ENCODE data around the gene PRKG1. TPM values are rescaled to one million over a fixed set of nuclear protein-coding genes. Genes with fewer than 3 reads are reported as not detected.

Gene PRKG1
- total and polyA plus RNA-seq, 2 experiments from 2014 or later, result 18.2 to 21.1 TPM

DNA sequence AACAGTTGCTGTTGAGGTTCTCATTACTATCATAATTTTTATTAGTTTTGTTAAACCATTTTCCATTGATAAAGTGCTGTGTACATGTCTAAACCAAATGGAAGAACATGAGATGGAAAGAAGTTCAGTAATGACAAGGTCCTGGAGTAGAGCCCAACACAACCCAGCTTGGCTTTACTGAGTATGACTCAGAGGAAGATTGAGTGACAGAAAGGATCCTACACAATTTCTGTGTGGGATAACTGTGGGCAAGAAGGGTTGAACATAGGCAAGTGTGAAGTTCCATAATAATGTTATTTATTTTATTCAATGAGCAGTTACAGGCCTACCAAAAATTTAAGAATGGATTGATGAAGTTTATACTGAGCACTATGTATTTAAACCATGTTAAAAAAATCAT, 15.9 kb downstream of the PRKG1 start:
- no peak overlapping the region for H3K27ac Mint-ChIP-seq
- no peaks in the 10 kb centered on the region for H3K9me3 Mint-ChIP-seq
- no peaks in the 10 kb centered on the region for H3K9me2 ChIP-seq (ENCODE audit: insufficient read depth)
- no peak overlapping the region for H2AFZ ChIP-seq
- ATAC-seq (no peak), DNase-seq (ENCODE audit: low spot score) (no peak)
- H3K27me3 ChIP-seq (ENCODE audit: insufficient read depth), result no peaks in the 10 kb centered on the region
- H3K36me3 Mint-ChIP-seq (ENCODE audit: low read depth), result no peaks in the 10 kb centered on the region
- no peak overlapping the region for H3K4me2 ChIP-seq
- H3F3A ChIP-seq (replicated peaks; ENCODE audit: low read depth), result no peaks in the 10 kb centered on the region
- H3K36me3 ChIP-seq (ENCODE audit: insufficient read depth), result no peaks in the 10 kb centered on the region
- TF ChIP-seq ETS1 (IDR thresholded peaks at IDR 0.05) (no peak), STAT1 (IDR thresholded peaks at IDR 0.05; ENCODE audit: unreplicated experiment) (no peak), REST (IDR thresholded peaks at IDR 0.05; ENCODE audit: unreplicated experiment) (no peak)
- H3K27me3 Mint-ChIP-seq (ENCODE audit: insufficient read depth, low read depth, poor library complexity), result peaks cover 2% of the 10 kb centered on the region
- H4K20me1 ChIP-seq (replicated peaks; ENCODE audit: insufficient read depth), result no peaks in the 10 kb centered on the region
- peaks cover 10% of the 10 kb centered on the region for H3K79me2 ChIP-seq (replicated peaks; ENCODE audit: insufficient read depth)
- H3K4me3 Mint-ChIP-seq, result no peak overlapping the region
- no peak overlapping the region for H3K4me3 ChIP-seq
- no peak overlapping the region for H3K27ac ChIP-seq (ENCODE audit: low read depth)
- no peaks in the 10 kb centered on the region; the same call in none of the 2 replicates for H3K4me1 ChIP-seq (ENCODE audit: insufficient read depth)
- peaks cover 9% of the 10 kb centered on the region; the same call in 2 of the 3 replicates for H3K4me1 Mint-ChIP-seq

GRCh38 chr10:51092402-51092801, 18.1 kb downstream of the PRKG1 start:
- H3K27me3 ChIP-seq (ENCODE audit: insufficient read depth), result no peaks in the 10 kb centered on the region
- no peak for ATAC-seq
- Mint-ChIP-seq H3K4me3 (no peak overlapping the region), H3K9me3 (no peaks in the 10 kb centered on the region), H3K36me3 (ENCODE audit: low read depth) (no peaks in the 10 kb centered on the region), H3K4me1 (peaks cover 6% of the 10 kb centered on the region; the same call in 1 of the 3 replicates), H3K27me3 (ENCODE audit: insufficient read depth, low read depth, poor library complexity) (peaks cover under 1% of the 10 kb centered on the region), H3K27ac (no peak overlapping the region)
- H3K9me2 ChIP-seq (ENCODE audit: insufficient read depth), result no peaks in the 10 kb centered on the region
- no peaks in the 10 kb centered on the region for H3K36me3 ChIP-seq (ENCODE audit: insufficient read depth)
- H3K79me2 ChIP-seq (replicated peaks; ENCODE audit: insufficient read depth), result peaks cover 10% of the 10 kb centered on the region
- no peaks in the 10 kb centered on the region for H3F3A ChIP-seq (replicated peaks; ENCODE audit: low read depth)
- H4K20me1 ChIP-seq (replicated peaks; ENCODE audit: insufficient read depth), result no peaks in the 10 kb centered on the region
- no peak overlapping the region for H3K27ac ChIP-seq (ENCODE audit: low read depth)
- no peak overlapping the region for H3K4me2 ChIP-seq
- H3K4me1 ChIP-seq (ENCODE audit: insufficient read depth), result no peaks in the 10 kb centered on the region; the same call in none of the 2 replicates
- DNase-seq (ENCODE audit: low spot score), result no peak
- H3K4me3 ChIP-seq, result no peak overlapping the region
- no peak overlapping the region for H2AFZ ChIP-seq
- TF ChIP-seq STAT1 (IDR thresholded peaks at IDR 0.05; ENCODE audit: unreplicated experiment) (no peak), ZNF331 (CRISPR knock-in tag; IDR thresholded peaks at IDR 0.05; ENCODE audit: low read depth) (no peak), NANOG (IDR thresholded peaks at IDR 0.05; ENCODE audit: borderline replicate concordance) (no peak), EZH2phosphoT487 (IDR thresholded peaks at IDR 0.05; ENCODE audit: unreplicated experiment) (no peak), ZNF462 (CRISPR knock-in tag; IDR thresholded peaks at IDR 0.05) (no peak), CREB1 (CRISPR knock-in tag; IDR thresholded peaks at IDR 0.05; ENCODE audit: low read depth) (no peak), JUNB (IDR thresholded peaks at IDR 0.05; ENCODE audit: unreplicated experiment) (no peak), EZH2 (IDR thresholded peaks at IDR 0.05; ENCODE audit: low read depth, unreplicated experiment) (no peak)

All from GM23338 (cell line).